IPS DF 6.9 (cell line): ENCODE data around the gene KAT5.
"Not testable (repeated sequence)": the region's sequence is repeated elsewhere in the genome, so short reads cannot be mapped to it uniquely, and the experiment has no call there.

Source experiments
- DNase-seq: peaks from one replicate; pipeline ENCODE4 v3.0.0-alpha.2; 2013; ENCODE audit warnings: low read depth, low spot score
- H3K27ac ChIP-seq: one replicate; pipeline ENCODE4 v1.5.1; 2013; ENCODE audit warnings: low read length, control low read depth
- H3K27me3 ChIP-seq: 2 replicates; pipeline ENCODE4 v1.6.1; 2013; ENCODE audit warnings: mild to moderate bottlenecking, low read length; ENCODE audit not compliant: control insufficient read depth, insufficient read depth
- H3K36me3 ChIP-seq: 2 replicates; pipeline ENCODE4 v1.6.1; 2013; ENCODE audit warnings: low read length; ENCODE audit not compliant: control insufficient read depth, insufficient read depth
- H3K4me1 ChIP-seq: 2 replicates; pipeline ENCODE4 v1.6.1; 2013; ENCODE audit warnings: low read length; ENCODE audit not compliant: control insufficient read depth, insufficient read depth
- H3K4me3 ChIP-seq: 2 replicates; pipeline ENCODE4 v1.5.1; 2013; ENCODE audit warnings: mild to moderate bottlenecking, low read length
- H3K9me3 ChIP-seq: 2 replicates; pipeline ENCODE4 v1.6.1; 2013; ENCODE audit warnings: low read length, inconsistent platforms; ENCODE audit not compliant: control insufficient read depth, insufficient read depth
- WGBS: extraction: QIAGEN DNeasy Blood & Tissue Kit; methylation state at CpG from one replicate; pipeline ENCODE4 v1.1.7; 2013; ENCODE audit warnings: mixed read lengths, missing lambda C conversion rate; ENCODE audit not compliant: insufficient read length, insufficient coverage; 5-methylcytosine and 5-hydroxymethylcytosine counted together

Gene KAT5

GRCh38 chr11:65741185-65741584, 29.1 kb downstream of the KAT5 start:
- Histone ChIP-seq H3K27me3 (no peaks in the 10 kb centered on the region), H3K4me1 (no peaks in the 10 kb centered on the region)

DNA sequence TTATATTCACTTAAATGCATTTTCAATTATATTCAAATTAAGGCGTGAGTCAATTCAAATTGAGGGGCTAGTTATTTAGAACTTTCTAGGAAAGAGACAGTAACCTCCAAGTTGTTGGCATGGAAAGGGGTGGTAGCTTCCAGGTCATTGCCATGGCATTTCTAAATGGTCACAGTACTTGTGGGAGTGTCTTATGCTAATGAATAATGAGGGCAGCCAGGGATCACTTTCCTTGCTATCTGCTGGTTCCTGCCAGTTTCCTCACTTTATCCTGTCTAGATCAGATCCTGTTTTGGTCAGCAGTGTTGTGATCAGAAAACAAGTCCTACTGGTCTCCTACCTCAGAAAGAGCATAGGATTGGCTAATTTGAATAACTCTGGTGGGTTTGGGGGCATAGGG, 30.3 kb downstream of the KAT5 start:
- WGBS = no CpG with 5 or more reads among the region's 1 CpG
- Histone ChIP-seq H3K9me3 (peaks cover 4% of the 10 kb centered on the region), H3K27me3 (no peaks in the 10 kb centered on the region; the same call in 1 of the 2 replicates), H3K4me1 (no peaks in the 10 kb centered on the region), H3K4me3 (no peak overlapping the region), H3K27ac (no peak overlapping the region), H3K36me3 (peaks cover 3% of the 10 kb centered on the region; the same call in 1 of the 2 replicates)
- no peak for DNase-seq

More at GRCh38 chr11:65741185-65741584, 29.1 kb downstream of the KAT5 start:
- Histone ChIP-seq H3K9me3 (peaks cover 4% of the 10 kb centered on the region), H3K4me3 (no peak overlapping the region), H3K36me3 (peaks cover 3% of the 10 kb centered on the region; the same call in 1 of the 2 replicates), H3K27ac (no peak overlapping the region)
- no peak for DNase-seq
- no CpG with 5 or more reads among the region's 8 CpGs for WGBS

DNA sequence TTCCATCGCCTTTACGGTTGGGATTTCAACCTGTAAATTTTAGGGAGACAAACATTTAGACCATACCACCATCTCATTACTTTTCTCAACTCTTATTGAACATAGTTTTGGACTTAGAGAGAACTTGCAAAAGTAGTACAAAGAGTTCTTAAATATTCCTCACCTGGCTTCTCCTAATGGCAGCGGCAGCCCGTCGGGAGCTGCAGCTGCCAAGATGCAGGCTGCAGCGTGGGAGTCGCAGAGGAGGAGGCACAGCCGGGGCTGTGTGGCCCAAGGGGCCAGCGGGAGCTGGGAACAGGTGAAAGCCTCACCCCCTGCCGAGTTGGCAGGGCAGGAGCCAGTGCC, 31.6 kb downstream of the KAT5 start:
- no peaks in the 10 kb centered on the region for H3K4me1 ChIP-seq
- WGBS = no CpG with 5 or more reads among the region's 10 CpGs
- H3K36me3 ChIP-seq = peaks cover 3% of the 10 kb centered on the region; the same call in 1 of the 2 replicates
- DNase-seq = no peak
- H3K27ac ChIP-seq = no peak overlapping the region
- H3K27me3 ChIP-seq = no peaks in the 10 kb centered on the region; the same call in 1 of the 2 replicates
- no peaks in the 10 kb centered on the region for H3K9me3 ChIP-seq
- H3K4me3 ChIP-seq = no peak overlapping the region

- no peak for DNase-seq
- WGBS = no CpG with 5 or more reads among the region's 18 CpGs
These were observed 32.1 kb downstream of the KAT5 start for GRCh38 chr11:65744026-65744698.

DNA sequence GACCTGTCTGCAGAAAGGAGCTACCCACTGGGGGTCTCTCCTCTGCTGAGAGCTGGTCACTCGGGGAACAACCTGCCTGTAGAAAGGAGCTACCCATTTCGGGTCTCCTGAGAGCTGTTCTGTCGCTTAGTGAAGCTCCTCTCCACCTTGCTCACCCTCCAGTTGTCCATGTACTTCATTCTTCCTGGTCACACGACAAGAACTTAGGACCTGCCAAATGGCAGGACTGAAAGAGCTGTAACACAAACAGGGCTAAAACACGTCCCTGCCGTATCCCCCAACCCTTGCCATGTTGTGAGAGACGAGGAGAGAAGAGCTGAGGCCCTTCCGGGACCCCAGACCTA, 32.6 kb downstream of the KAT5 start:
- H3K36me3 ChIP-seq = peaks cover 3% of the 10 kb centered on the region; the same call in 1 of the 2 replicates
- no CpG with 5 or more reads among the region's 8 CpGs for WGBS
- H3K27ac ChIP-seq = no peak overlapping the region
- H3K4me3 ChIP-seq = no peak overlapping the region
- H3K9me3 ChIP-seq = no peaks in the 10 kb centered on the region
- H3K27me3 ChIP-seq = no peaks in the 10 kb centered on the region; the same call in 1 of the 2 replicates
- H3K4me1 ChIP-seq = no peaks in the 10 kb centered on the region
- no peak for DNase-seq

More at GRCh38 chr11:65744026-65744698, 32.1 kb downstream of the KAT5 start:
- peaks cover 3% of the 10 kb centered on the region; the same call in 1 of the 2 replicates for H3K36me3 ChIP-seq
- no peaks in the 10 kb centered on the region for H3K9me3 ChIP-seq
- no peak overlapping the region for H3K4me3 ChIP-seq
- H3K27ac ChIP-seq = no peak overlapping the region
- H3K4me1 ChIP-seq = no peaks in the 10 kb centered on the region
- H3K27me3 ChIP-seq = no peaks in the 10 kb centered on the region; the same call in 1 of the 2 replicates

- no CpG with 5 or more reads among the region's 17 CpGs for WGBS
- Histone ChIP-seq H3K4me1 (no peaks in the 10 kb centered on the region), H3K9me3 (no peaks in the 10 kb centered on the region), H3K36me3 (peaks cover 3% of the 10 kb centered on the region; the same call in 1 of the 2 replicates), H3K27ac (no peak overlapping the region), H3K4me3 (no peak overlapping the region), H3K27me3 (no peaks in the 10 kb centered on the region; the same call in 1 of the 2 replicates)
- DNase-seq = no peak
These were observed 33.0 kb downstream of the KAT5 start for GRCh38 chr11:65745049-65745448.

DNA sequence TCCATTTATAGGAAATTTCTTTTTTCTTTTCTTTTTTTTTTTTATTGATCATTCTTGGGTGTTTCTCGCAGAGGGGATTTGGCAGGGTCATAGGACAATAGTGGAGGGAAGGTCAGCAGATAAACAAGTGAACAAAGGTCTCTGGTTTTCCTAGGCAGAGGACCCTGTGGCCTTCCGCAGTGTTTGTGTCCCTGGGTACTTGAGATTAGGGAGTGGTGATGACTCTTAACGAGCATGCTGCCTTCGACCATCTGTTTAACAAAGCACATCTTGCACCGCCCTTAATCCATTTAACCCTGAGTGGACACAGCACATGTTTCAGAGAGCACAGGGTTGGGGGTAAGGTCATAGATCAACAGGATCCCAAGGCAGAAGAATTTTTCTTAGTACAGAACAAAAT, 50.1 kb downstream of the KAT5 start:
- not testable (repeated sequence) for H3K4me3 ChIP-seq, H3K36me3 ChIP-seq, DNase-seq, H3K27ac ChIP-seq, H3K9me3 ChIP-seq, H3K27me3 ChIP-seq, H3K4me1 ChIP-seq
- no CpG with 5 or more reads among the region's 5 CpGs for WGBS

DNA sequence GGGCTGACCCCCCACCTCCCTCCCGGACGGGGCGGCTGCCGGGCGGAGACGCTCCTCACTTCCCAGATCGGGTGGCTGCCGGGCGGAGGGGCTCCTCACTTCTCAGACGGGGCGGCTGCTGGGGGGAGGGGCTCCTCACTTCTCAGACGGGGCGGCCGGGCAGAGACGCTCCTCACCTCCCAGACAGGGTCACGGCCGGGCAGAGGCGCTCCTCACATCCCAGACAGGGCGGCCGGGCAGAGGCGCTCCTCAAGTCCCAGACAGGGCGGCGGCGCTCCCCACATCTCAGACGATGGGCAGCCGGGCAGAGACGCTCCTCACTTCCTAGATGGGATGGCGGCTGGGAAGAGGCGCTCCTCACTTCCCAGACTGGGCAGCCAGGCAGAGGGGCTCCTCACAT, 50.8 kb downstream of the KAT5 start:
- not testable (repeated sequence) for H3K27me3 ChIP-seq, H3K9me3 ChIP-seq, H3K36me3 ChIP-seq, H3K4me3 ChIP-seq, H3K4me1 ChIP-seq, H3K27ac ChIP-seq, DNase-seq
- no CpG with 5 or more reads among the region's 29 CpGs for WGBS

- no peaks in the 10 kb centered on the region for H3K4me1 ChIP-seq
- no peak overlapping the region for H3K4me3 ChIP-seq
- H3K27me3 ChIP-seq = no peaks in the 10 kb centered on the region
- H3K9me3 ChIP-seq = no peaks in the 10 kb centered on the region
- H3K36me3 ChIP-seq = no peaks in the 10 kb centered on the region
- WGBS = no CpG with 5 or more reads among the region's 5 CpGs
- no peak for DNase-seq
- H3K27ac ChIP-seq = no peak overlapping the region
These were observed 52.4 kb downstream of the KAT5 start for GRCh38 chr11:65764434-65764833.

DNA sequence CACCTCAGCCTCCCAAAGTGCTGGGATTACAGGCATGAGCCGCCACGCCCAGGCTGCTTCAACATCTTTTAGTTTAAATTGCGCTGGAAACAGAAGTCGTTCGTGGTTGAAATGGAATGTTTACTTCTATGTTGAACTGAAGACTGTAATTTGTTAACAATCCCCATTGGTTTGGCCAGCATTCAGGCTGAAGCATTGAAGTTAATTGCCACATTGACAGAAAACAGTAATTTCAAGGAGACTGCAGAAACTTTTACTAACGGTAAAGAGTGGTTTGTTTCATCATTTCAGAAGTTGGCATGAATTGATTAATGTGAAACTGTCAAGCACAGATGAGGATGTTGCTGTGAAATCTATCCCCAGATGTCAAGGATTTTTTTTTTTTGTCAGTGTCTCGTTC, 54.5 kb downstream of the KAT5 start:
- Histone ChIP-seq H3K9me3 (no peaks in the 10 kb centered on the region), H3K4me3 (no peak overlapping the region), H3K27me3 (no peaks in the 10 kb centered on the region), H3K27ac (no peak overlapping the region), H3K36me3 (no peaks in the 10 kb centered on the region), H3K4me1 (no peaks in the 10 kb centered on the region)
- WGBS = no CpG with 5 or more reads among the region's 7 CpGs
- DNase-seq = no peak

DNA sequence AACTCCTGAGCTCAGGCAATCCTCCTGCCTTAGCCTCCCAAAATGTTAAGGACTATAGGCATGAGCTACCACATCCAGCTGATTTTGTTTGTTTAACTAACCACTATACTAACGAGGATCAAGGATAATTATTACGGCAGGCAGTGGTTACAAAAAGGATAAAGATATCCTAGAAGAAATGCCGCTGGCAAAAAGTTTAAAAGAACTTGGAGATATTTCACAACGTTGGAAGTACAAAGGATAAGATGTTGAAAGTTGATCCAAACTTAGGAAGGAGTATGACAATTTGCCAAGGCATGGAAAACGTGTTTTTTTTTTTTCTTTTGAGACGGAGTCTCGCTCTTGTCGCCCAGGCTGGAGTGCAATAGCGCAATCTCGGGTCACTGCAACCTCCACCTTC, 55.4 kb downstream of the KAT5 start:
- no peak overlapping the region for H3K27ac ChIP-seq
- H3K4me1 ChIP-seq = no peaks in the 10 kb centered on the region
- no peak for DNase-seq
- H3K9me3 ChIP-seq = no peaks in the 10 kb centered on the region
- WGBS = no CpG with 5 or more reads among the region's 10 CpGs
- no peaks in the 10 kb centered on the region for H3K36me3 ChIP-seq
- no peaks in the 10 kb centered on the region for H3K27me3 ChIP-seq
- H3K4me3 ChIP-seq = no peak overlapping the region
